K562 (cell line): ENCODE data around the gene LRRC25. TPM values are rescaled to one million over a fixed set of nuclear protein-coding genes. Genes with fewer than 3 reads are reported as not detected.

Experiments
- BCL6 ChIP-seq: fragments of 250-450 bp; sonication (Bioruptor Pico); IDR thresholded peaks from 2 replicates; pipeline ENCODE4 v1.4.0; 2020
- BCOR ChIP-seq: fragments of 450-650 bp; IDR thresholded peaks from 2 replicates; pipeline ENCODE4 v1.6.1; 2016
- CC2D1A ChIP-seq: fragments of 450-650 bp; IDR thresholded peaks from 2 replicates; pipeline ENCODE4 v1.6.1; 2017; ENCODE audit warnings: mild to moderate bottlenecking
- E2F3 ChIP-seq: fragments of 250-450 bp; sonication (Bioruptor Pico); IDR thresholded peaks from 2 replicates; pipeline ENCODE4 v1.4.0; 2020; ENCODE audit warnings: mild to moderate bottlenecking
- EHMT2 ChIP-seq: fragments of 450-650 bp; IDR thresholded peaks from 2 replicates; pipeline ENCODE4 v1.6.1; 2018; ENCODE audit warnings: antibody characterized with exemption
- EP300 ChIP-seq: IDR thresholded peaks from 2 replicates; pipeline ENCODE4 v1.6.1; 2012; ENCODE audit warnings: low read length, improper control_type of control experiment
- GABPA ChIP-seq: fragments of 200-800 bp; sonication (Bioruptor generic); conservative IDR thresholded peaks from 2 replicates; pipeline ENCODE4 v1.6.1; 2016; ENCODE audit warnings: low read depth, missing genetic modification characterization, missing compliant biosample characterization
- GATA2 ChIP-seq: sonication (generic); formaldehyde crosslinking; IDR thresholded peaks from 2 replicates; pipeline ENCODE4 v1.4.0; 2020; ENCODE audit warnings: mild to moderate bottlenecking, missing genetic modification reagents
- KDM4B ChIP-seq, 2 experiments: fragments of 450-650 bp in 1 of 2; sonication (generic) in 1 of 2; IDR thresholded peaks; 2 replicates each; pipeline ENCODE4 v1.6.1; 2016 to 2017; ENCODE audit warnings: borderline replicate concordance in 2 of 2, antibody characterized with exemption in 1 of 2, low read depth in 1 of 2, mild to moderate bottlenecking in 1 of 2
- KLF16 ChIP-seq: IDR thresholded peaks from 2 replicates; pipeline ENCODE4 v1.6.1; 2016; ENCODE audit warnings: antibody characterized with exemption
- MAFG ChIP-seq: fragments of 450-650 bp; conservative IDR thresholded peaks from 2 replicates; pipeline ENCODE4 v1.6.1; 2016; ENCODE audit warnings: missing genetic modification characterization, missing compliant biosample characterization
- MEIS2 ChIP-seq: fragments of 450-650 bp; IDR thresholded peaks from 2 replicates; pipeline ENCODE4 v1.6.1; 2014; ENCODE audit warnings: mild to moderate bottlenecking; ENCODE audit not compliant: partially characterized antibody
- MTA1 ChIP-seq: fragments of 450-650 bp; IDR thresholded peaks from 2 replicates; pipeline ENCODE4 v1.6.1; 2017; ENCODE audit warnings: borderline replicate concordance
- PHF21A ChIP-seq: fragments of 450-650 bp; IDR thresholded peaks from 2 replicates; pipeline ENCODE4 v1.6.1; 2017; ENCODE audit warnings: low read depth, borderline replicate concordance
- SOX6 ChIP-seq: fragments of 450-650 bp; IDR thresholded peaks from 2 replicates; pipeline ENCODE4 v1.6.1; 2014; ENCODE audit warnings: mild to moderate bottlenecking
- STAG1 ChIP-seq: sonication (generic); formaldehyde crosslinking; IDR thresholded peaks from 2 replicates; pipeline ENCODE4 v1.5.0; 2020; ENCODE audit warnings: missing genetic modification reagents, borderline replicate concordance
- TEAD2 ChIP-seq: fragments of 450-650 bp; IDR thresholded peaks from 2 replicates; pipeline ENCODE4 v1.6.1; 2016; ENCODE audit warnings: missing genetic modification characterization, control low read depth, missing compliant biosample characterization
- USF1 ChIP-seq: sonication (generic); formaldehyde crosslinking; IDR thresholded peaks from 2 replicates; pipeline ENCODE4 v1.9.0; 2022; ENCODE audit warnings: mild to moderate bottlenecking, missing genetic modification reagents
- ZC3H4 ChIP-seq: sonication (generic); formaldehyde crosslinking; IDR thresholded peaks from 2 replicates; pipeline ENCODE4 v1.9.0; 2021; ENCODE audit warnings: missing genetic modification reagents, borderline replicate concordance
- ZNF76 ChIP-seq: fragments of 250-450 bp; sonication (Bioruptor Pico); IDR thresholded peaks from 2 replicates; pipeline ENCODE4 v1.4.0; 2020; ENCODE audit warnings: mild to moderate bottlenecking, moderate library complexity, borderline replicate concordance
- ZNF780A ChIP-seq: fragments of 250-450 bp; sonication (Bioruptor Pico); IDR thresholded peaks from 2 replicates; pipeline ENCODE4 v1.5.0; 2021; ENCODE audit warnings: mild to moderate bottlenecking
- polyA plus RNA-seq, 8 experiments: library from polyadenylated mRNA; depleted of rRNA in 4 of 8; stranded (reverse) in 5 of 8; unstranded in 3 of 8; fragments of >200 nt; fragmentation: Nextera tagmentation in 2 of 8; fragmentation: Illumina TruSeq in 1 of 8; extraction: Ambion mirVana in 2 of 8; extraction: Trizol in 1 of 8; gene quantifications; 2 replicates each; pipeline versions ENCODE4 v1.2.1 to v1.2.3, GENCODE V29; 2011 to 2014; ENCODE audit warnings: inconsistent platforms in 1 of 8, missing spikeins in 1 of 8
- total RNA-seq, 7 experiments: library from RNA; depleted of rRNA in 6 of 7; stranded (reverse); fragments of >200 nt in 6 of 7; fragmentation: Illumina TruSeq in 2 of 7; extraction: Trizol in 2 of 7; gene quantifications; 2 replicates each; pipeline versions ENCODE4 v1.2.1 to v1.2.3, GENCODE V29; 2011 to 2021; ENCODE audit warnings: low replicate concordance in 1 of 7
- TF ChIP-seq, protein P1 (sequence below): sonication (generic); formaldehyde crosslinking; IDR thresholded peaks from 2 replicates; pipeline ENCODE4 v1.8.0; 2022; ENCODE audit warnings: missing genetic modification reagents, mild to moderate bottlenecking, moderate library complexity, borderline replicate concordance
- TF ChIP-seq, protein P2 (sequence below): fragments of 150-350 bp; IDR thresholded peaks from 2 replicates; pipeline ENCODE4 v1.6.1; 2014; ENCODE audit warnings: low read depth, mild to moderate bottlenecking, low read length, borderline replicate concordance
- TF ChIP-seq, protein P3 (sequence below): fragments of 450-650 bp; IDR thresholded peaks from 2 replicates; pipeline ENCODE4 v1.6.1; 2016

The LRRC25 gene
- total and polyA plus RNA-seq, 9 of the 15 experiments (the other 6 are each of a cell fraction or from before 2014, with no cell fraction given) = 0.07 to 0.36 (median 0.10) TPM; not detected in 3

DNA sequence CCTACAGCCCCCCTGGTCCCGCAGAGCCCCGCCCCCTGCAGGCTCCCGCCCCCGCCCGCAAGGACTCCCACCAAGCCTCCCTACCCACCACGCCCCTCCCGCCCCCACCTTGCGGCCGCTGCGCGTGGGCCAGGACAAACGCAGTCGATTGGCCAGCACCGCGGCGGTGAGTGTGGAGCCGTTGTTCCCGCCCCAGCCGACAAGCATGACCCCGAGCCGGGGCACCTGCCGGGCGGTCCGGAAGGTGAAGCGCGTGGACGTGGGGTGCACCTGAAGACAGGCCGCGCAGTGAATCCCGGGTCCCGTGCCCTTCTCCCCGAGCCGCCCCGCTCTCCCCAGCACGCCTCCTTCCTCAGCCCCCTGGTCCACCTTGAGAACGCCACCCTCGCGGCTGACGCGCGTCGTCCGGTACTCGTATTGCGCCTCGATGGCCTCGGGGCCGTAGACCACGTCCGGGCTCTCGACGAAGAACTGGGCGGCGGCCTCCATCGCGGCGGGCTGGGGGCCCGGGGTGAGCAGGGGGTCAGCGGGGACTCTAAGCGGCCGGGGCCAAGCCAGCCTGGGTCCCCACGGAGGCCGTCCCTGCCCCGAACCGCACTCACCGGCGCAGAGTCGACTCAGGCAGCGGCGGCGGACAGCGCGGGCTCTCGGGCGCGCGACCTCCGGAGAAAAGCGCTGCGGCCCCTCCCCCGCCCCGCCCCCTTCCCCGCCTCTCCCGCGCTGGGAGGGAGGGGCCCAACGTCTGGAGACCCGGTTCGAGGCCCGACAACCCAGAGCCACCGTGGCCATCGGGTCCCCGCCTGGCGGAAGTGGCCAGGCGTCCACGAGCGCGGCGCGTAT, 40.3 kb upstream of the LRRC25 start, which contains the start of gene ISYNA1 (continued):
- TF ChIP-seq ZNF780A (no peak), TEAD2 (tag) (no peak), E2F3 (CRISPR knock-in tag) (peak; percentile 51; the same call in 1 of the 2 replicates), ZNF76 (CRISPR knock-in tag) (no peak), BCL6 (CRISPR knock-in tag) (no peak), EP300 (no peak), MTA1 (no peak), GATA2 (CRISPR knock-in tag) (no peak), EHMT2 (no peak), STAG1 (CRISPR knock-in tag) (no peak), USF1 (no peak; the same call in 1 of the 2 replicates), PHF21A (no peak), GABPA (tag) (no peak), ZC3H4 (no peak), BCOR (0 out of 2 replicates have a peak, but pooled peaks have one; percentile 6), CC2D1A (no peak), KDM4B (IDR thresholded peaks at IDR 0.05; ENCODE audit: borderline replicate concordance in 2 of 2, low read depth in 1 of 2) (no peak), MAFG (tag) (no peak), SOX6 (no peak), MEIS2 (no peak), KLF16 (no peak)
- TF ChIP-seq, protein P1, sequence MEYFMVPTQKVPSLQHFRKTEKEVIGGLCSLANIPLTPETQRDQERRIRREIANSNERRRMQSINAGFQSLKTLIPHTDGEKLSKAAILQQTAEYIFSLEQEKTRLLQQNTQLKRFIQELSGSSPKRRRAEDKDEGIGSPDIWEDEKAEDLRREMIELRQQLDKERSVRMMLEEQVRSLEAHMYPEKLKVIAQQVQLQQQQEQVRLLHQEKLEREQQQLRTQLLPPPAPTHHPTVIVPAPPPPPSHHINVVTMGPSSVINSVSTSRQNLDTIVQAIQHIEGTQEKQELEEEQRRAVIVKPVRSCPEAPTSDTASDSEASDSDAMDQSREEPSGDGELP = no peak; the same call in 1 of the 2 replicates
- TF ChIP-seq, protein P2, sequence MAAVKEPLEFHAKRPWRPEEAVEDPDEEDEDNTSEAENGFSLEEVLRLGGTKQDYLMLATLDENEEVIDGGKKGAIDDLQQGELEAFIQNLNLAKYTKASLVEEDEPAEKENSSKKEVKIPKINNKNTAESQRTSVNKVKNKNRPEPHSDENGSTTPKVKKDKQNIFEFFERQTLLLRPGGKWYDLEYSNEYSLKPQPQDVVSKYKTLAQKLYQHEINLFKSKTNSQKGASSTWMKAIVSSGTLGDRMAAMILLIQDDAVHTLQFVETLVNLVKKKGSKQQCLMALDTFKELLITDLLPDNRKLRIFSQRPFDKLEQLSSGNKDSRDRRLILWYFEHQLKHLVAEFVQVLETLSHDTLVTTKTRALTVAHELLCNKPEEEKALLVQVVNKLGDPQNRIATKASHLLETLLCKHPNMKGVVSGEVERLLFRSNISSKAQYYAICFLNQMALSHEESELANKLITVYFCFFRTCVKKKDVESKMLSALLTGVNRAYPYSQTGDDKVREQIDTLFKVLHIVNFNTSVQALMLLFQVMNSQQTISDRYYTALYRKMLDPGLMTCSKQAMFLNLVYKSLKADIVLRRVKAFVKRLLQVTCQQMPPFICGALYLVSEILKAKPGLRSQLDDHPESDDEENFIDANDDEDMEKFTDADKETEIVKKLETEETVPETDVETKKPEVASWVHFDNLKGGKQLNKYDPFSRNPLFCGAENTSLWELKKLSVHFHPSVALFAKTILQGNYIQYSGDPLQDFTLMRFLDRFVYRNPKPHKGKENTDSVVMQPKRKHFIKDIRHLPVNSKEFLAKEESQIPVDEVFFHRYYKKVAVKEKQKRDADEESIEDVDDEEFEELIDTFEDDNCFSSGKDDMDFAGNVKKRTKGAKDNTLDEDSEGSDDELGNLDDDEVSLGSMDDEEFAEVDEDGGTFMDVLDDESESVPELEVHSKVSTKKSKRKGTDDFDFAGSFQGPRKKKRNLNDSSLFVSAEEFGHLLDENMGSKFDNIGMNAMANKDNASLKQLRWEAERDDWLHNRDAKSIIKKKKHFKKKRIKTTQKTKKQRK = no peak
- TF ChIP-seq, protein P3, sequence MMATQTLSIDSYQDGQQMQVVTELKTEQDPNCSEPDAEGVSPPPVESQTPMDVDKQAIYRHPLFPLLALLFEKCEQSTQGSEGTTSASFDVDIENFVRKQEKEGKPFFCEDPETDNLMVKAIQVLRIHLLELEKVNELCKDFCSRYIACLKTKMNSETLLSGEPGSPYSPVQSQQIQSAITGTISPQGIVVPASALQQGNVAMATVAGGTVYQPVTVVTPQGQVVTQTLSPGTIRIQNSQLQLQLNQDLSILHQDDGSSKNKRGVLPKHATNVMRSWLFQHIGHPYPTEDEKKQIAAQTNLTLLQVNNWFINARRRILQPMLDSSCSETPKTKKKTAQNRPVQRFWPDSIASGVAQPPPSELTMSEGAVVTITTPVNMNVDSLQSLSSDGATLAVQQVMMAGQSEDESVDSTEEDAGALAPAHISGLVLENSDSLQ = no peak
